Progenitor cell of endocrine pancreas (in vitro differentiated cells): ENCODE data around the gene IKZF1. TPM values are rescaled to one million over a fixed set of nuclear protein-coding genes. Genes with fewer than 3 reads are reported as not detected.

ENCODE experiments used
- DNase-seq: peaks from one replicate; pipeline ENCODE4 v3.0.0; 2021; ENCODE audit warnings: low spot score; ENCODE audit not compliant: unreplicated experiment
- H3K27ac Mint-ChIP-seq: 2 replicates; pipeline ENCODE4 v1.8.0; 2021; ENCODE audit warnings: mild to moderate bottlenecking, moderate library complexity, mixed read lengths
- H3K27me3 Mint-ChIP-seq: 2 replicates; pipeline ENCODE4 v1.8.0; 2021; ENCODE audit warnings: mixed read lengths
- H3K36me3 Mint-ChIP-seq: 2 replicates; pipeline ENCODE4 v1.8.0; 2022; ENCODE audit warnings: mixed read lengths; ENCODE audit not compliant: insufficient read depth
- H3K4me1 Mint-ChIP-seq: 2 replicates; pipeline ENCODE4 v1.8.0; 2021; ENCODE audit warnings: low read depth, mixed read lengths
- H3K4me3 Mint-ChIP-seq: 2 replicates; pipeline ENCODE4 v1.8.0; 2021; ENCODE audit warnings: low read depth, mild to moderate bottlenecking, moderate library complexity, mixed read lengths
- H3K9me3 Mint-ChIP-seq: 2 replicates; pipeline ENCODE4 v1.8.0; 2021; ENCODE audit warnings: low read depth, mixed read lengths
- CTCF ChIP-seq: fragments of 200-600 bp; sonication (generic); IDR thresholded peaks from one replicate; pipeline ENCODE4 v1.5.0; 2021; ENCODE audit warnings: antibody characterized with exemption, mild to moderate bottlenecking; ENCODE audit not compliant: unreplicated experiment
- total RNA-seq: library from RNA; stranded (reverse); gene quantifications from 2 replicates; pipeline ENCODE4 v1.2.1, GENCODE V29; 2021

The IKZF1 gene
- total RNA-seq, 1 donor from 2014 or later = 0.36 TPM

DNA sequence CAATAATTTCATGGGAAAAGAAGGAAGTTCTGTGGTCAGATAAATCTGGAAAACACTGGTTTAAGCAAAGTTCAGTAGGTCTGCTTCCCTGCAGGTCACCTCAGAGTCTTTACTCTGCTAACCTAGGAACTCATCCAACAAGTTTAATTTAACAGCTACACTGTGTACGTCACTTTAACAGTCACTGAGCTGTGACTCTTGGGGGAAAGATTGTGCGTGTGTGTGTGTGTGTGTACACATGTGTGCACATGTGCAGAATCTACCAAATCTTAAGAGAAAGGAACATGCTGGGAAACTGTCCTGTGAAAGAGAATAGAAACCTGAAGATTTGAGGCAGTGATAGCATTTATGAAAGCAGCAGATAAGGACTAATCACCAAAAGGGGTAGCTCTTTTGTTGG lies 62.6 kb downstream of the IKZF1 start:
- TF ChIP-seq CTCF = no peak
- peaks cover 3% of the 10 kb centered on the region for H3K27me3 Mint-ChIP-seq
- H3K4me3 Mint-ChIP-seq = no peak overlapping the region
- no peaks in the 10 kb centered on the region for H3K4me1 Mint-ChIP-seq
- no peak for DNase-seq
- H3K27ac Mint-ChIP-seq = no peak overlapping the region
- no peaks in the 10 kb centered on the region for H3K36me3 Mint-ChIP-seq
- peaks cover 4% of the 10 kb centered on the region for H3K9me3 Mint-ChIP-seq

DNA sequence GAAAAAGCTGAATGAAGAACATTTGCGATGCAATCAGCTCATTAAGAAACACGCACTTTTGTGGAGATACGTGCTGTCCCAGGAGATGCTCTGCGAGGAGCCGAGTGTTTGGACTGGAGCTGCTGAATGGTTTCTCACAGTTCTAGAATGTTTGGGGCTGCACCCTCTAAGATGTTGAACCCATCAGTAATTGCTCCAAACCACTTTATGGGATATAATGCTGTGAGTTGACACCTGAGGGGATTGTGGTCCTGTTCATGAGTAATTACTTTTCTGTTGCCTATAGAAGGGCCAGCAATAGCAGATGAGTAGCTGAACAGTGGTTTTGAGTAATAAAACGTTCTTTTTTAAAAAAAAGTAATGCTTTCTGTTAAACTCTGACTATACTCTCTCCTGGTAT lies 63.1 kb downstream of the IKZF1 start:
- Mint-ChIP-seq H3K4me3 (no peak overlapping the region), H3K9me3 (peaks cover 4% of the 10 kb centered on the region), H3K27ac (no peak overlapping the region), H3K4me1 (no peaks in the 10 kb centered on the region), H3K36me3 (no peaks in the 10 kb centered on the region), H3K27me3 (peaks cover 6% of the 10 kb centered on the region)
- no peak for TF ChIP-seq CTCF
- no peak for DNase-seq

DNA sequence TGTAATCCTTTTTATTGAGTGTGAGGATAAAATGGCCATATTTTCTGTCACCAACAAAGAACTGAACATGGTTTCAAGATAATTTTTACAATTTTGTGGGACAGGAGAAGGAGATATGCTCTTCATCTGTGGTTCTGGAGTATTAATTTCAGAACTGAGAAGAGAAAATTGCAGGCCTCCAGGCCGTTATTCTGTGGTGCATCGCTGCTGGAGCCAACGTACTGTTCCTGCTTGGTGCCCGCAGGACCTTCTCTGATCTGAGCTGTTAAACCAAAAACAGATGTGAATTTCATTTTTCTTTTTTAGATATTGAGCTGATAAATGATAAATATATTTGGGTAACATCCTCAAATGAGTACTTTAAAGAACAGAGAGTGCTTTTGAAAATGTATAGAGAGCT lies 63.9 kb downstream of the IKZF1 start:
- no peaks in the 10 kb centered on the region for H3K4me1 Mint-ChIP-seq
- peaks cover 4% of the 10 kb centered on the region for H3K9me3 Mint-ChIP-seq
- TF ChIP-seq CTCF = no peak
- H3K36me3 Mint-ChIP-seq = no peaks in the 10 kb centered on the region
- H3K4me3 Mint-ChIP-seq = no peak overlapping the region
- peaks cover 6% of the 10 kb centered on the region for H3K27me3 Mint-ChIP-seq
- H3K27ac Mint-ChIP-seq = no peak overlapping the region
- no peak for DNase-seq

DNA sequence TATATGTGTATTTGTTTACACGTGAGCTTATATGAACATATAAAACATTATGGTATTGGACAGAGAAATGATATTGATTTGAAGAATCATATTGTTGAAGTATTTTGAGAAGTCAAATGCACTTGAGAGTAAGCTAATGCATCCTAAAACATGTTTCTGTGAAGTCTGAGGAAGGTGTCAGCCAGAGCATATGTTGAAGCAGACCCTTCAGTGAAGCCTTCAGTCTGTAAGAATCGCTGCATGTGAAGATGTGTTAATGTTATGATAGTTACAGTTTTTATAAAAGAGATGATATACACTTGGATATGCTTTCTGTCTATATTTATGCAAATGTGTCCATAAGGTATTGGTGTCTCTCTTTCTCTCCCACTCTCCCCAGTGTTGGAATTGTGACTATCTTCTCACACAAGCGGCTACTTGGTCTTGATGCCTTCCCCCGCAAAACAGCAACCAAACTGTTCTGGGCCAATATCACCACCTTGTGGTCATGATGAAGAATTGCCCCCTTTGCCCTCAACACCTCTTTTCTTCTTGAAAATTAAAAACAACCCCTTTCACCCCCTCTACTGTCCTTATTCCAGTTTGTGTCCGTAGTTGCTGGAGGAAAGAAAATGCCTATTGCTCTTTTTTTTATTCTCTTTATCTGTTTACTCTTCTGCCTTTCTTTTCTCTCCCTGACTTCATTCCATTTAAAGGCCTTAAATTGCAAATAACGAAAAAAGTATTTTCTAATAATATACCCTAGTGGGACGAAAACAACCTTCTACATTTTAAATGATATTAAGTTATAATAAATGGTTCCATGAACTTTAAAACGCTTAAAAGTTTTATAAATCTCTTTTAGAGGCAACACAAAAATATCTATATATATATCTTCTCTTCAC lies 64.9 kb downstream of the IKZF1 start:
- Mint-ChIP-seq H3K27ac (no peak overlapping the region), H3K4me1 (no peaks in the 10 kb centered on the region), H3K9me3 (peaks cover 4% of the 10 kb centered on the region), H3K27me3 (peaks cover 6% of the 10 kb centered on the region), H3K4me3 (no peak overlapping the region), H3K36me3 (no peaks in the 10 kb centered on the region)
- peak; percentile 56 for TF ChIP-seq CTCF
- no peak for DNase-seq

- no peak overlapping the region for H3K4me3 Mint-ChIP-seq
- no peaks in the 10 kb centered on the region for H3K36me3 Mint-ChIP-seq
- no peaks in the 10 kb centered on the region for H3K4me1 Mint-ChIP-seq
- DNase-seq = no peak
- no peak for TF ChIP-seq CTCF
- peaks cover 6% of the 10 kb centered on the region for H3K27me3 Mint-ChIP-seq
- H3K27ac Mint-ChIP-seq = no peak overlapping the region
- peaks cover 4% of the 10 kb centered on the region for H3K9me3 Mint-ChIP-seq
These were observed 66.4 kb downstream of the IKZF1 start for GRCh38 chr7:50370884-50371283.
